Posterior vena cava (tissue), 2 donors: ENCODE measurements around the gene PSMG3. TPM values are rescaled to one million over a fixed set of nuclear protein-coding genes. Genes with fewer than 3 reads are reported as not detected.

Experiments
- DNase-seq: peaks from one replicate; pipeline ENCODE4 v3.0.0-alpha.2; 2020; ENCODE audit warnings: low spot score
- intact Hi-C, 2 donors: fragments of 100-400 bp; cut with DNase I; formaldehyde crosslinking; loops; one replicate each; pipeline versions ENCODE4 v1.14.1 to v1.14.2; 2022 to 2023
- long read RNA-seq, 2 donors: library from polyadenylated mRNA; unstranded; transcript quantifications; one replicate each; pipeline ENCODE4 v2.0.0, GENCODE V29; 2020 to 2021
- total RNA-seq, 2 donors: library from RNA; stranded (reverse); fragmentation: NEBNext Ultra II Directional; extraction: Animal tissue kit (Norgen Biotek cat#: 25700); gene quantifications; one replicate each; pipeline ENCODE4 v1.2.1, GENCODE V29; 2021
- donor health status: DM: yes; HTN: yes; CAD: no.
- donor health status: DM: yes; HTN: yes; CAD: no.

PSMG3 gene, protein sequence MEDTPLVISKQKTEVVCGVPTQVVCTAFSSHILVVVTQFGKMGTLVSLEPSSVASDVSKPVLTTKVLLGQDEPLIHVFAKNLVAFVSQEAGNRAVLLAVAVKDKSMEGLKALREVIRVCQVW
- total RNA-seq, result 10 to 100 TPM; 13.9 to 19.0 TPM
- long read RNA-seq, donor 1, partial matches to known transcripts, result 0 of 7 reads
- long read RNA-seq, donor 1, other reads (novel, unspliced or antisense), result 1 of 7 reads
- long read RNA-seq, donor 2, partial matches to known transcripts, result 2 of 10 reads
- long read RNA-seq, donor 2, other reads (novel, unspliced or antisense), result 0 of 10 reads

DNA sequence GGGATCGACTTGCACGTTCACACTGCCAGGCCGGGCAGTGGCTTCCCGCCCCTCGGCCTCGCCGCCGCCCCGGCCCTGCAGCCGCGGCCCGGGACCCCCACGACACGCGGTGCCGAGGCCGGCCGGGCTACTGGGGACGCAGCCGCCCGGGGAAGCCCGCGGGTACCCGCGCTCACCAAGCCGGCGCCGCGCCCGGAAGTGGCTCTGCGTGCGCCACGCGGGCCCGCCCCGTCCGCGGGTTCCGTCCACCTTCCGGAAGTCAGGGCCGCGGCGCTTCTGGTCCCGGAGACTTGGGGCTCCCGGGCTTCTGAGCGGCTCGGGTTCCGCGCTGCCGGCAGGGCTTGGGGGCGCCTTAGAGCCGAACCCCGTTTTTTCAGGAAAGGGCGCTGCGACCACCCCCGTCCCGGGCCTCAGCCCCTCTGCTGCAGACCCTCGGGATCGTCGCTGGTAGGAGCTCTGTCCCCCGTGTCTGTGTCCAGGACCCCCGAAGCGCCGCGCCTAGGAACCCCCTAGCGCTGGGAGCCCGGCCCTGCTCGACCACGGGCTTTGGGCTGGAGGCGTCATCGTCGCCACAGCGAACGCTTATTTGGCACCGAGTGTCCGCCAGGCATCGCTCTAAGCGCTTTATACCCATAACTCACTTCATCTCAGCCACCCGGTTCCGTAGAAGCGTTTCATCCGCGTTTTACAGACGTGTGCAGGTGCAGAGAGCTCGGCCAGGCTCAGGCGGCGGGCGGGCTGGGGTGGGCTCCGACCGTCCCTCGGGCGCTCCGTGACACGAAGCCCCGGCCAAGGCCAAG, at the start of gene PSMG3:
PSMG3 (minus strand) TSS at position 200 of the 800 bp plus-strand sequence. CDS start 693 bp downstream, outside the sequence.
- peak; percentile 98 for DNase-seq
- intact Hi-C loops, result loop anchor here in 1 of 2 donors (10.0 kb wide), 1 partner anchor 785 kb away; the partner anchor contains the start of gene EIF3B

DNA sequence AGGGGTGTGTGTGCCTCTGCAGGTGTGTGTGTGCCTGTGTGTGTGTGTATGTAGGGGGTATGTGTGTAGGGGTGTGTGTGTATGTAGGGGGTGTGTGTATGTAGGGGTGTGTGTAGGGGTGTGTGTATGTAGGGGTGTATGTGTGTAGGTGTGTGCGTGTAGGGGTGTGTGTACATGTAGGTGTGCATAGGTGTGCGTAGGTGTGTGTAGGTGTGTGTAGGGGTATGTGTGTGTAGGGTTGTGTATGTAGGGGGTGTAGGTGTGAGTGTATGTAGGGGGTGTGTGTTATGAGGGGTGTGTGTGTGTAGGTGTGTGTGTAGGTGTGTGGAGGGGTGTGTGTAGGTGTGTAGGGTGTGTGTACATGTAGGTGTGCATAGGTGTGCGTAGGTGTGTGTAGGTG, 48.6 kb upstream of the PSMG3 start:
- intact Hi-C loops, result no loop called here

DNA sequence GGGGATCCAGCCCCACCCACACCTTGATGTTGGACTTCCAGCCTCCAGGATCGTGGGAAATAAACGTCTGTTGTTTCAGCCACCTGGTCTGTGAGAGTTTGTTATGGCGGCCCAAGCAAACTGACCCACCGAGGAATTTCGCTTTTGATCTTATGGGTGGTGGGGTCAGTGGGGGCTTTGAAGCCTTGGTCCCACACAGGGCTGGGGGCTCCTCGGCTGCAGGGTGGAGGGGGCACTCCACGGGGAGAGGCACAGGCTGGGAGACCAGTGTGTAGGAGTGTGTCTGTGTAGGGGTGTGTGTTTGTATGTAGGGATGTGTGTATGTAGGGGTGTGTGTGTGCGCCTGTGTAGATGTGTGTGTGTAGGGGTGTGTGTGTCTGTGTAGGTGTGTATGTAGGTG, 48.1 kb upstream of the PSMG3 start:
- DNase-seq, result no peak
- intact Hi-C loops, result no loop called here

More for the DNA sequence above, 48.6 kb upstream of the PSMG3 start:
- DNase-seq, result no peak

DNA sequence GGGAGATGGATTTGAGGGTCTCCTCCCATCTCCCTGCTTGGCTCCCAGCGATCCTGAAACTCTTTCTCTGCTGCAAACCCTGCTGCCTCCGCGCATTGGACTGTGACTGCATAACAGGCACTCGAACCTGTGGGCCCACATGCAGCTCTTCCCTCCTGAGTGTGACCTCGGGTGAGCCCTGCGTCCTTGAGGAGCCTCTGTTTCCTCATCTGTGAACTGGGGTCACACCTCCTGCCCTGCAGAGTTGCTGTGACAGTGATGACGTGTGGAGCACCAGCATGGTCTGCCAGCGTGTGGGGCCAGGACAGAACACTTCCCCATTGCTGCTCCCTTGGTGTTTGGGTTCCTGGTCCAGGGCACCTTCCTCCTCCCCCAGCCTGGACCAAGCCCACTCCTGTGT, 46.9 kb upstream of the PSMG3 start:
- intact Hi-C loops, result no loop called here
- DNase-seq, result no peak

DNA sequence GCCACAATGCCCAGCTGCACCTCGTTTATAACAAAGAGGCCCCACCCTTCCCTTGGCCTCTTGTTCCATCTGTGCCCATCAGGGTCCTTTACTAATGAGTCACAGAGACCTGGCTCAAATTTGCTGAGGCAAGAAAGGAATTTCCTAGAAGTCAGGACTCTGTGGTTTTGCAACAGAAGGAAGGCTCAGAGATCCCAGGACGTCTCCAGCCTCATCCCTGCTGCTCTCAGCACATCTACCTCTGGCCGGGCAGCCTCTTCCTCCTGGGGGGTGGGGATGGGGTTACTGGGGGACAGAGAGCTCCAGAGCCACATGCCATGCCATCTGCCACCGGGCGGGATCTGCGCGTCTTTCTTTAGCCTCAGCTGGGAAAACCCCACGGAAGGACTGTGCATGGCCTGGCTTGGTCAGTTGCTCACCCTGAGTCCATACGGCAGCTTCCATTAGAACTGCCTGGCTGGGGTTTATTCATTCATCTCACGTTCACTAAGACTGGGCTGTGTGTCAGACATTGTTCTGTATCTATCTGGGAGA, 41.9 kb upstream of the PSMG3 start:
- DNase-seq, result no peak
- intact Hi-C loops, result no loop called here

DNA sequence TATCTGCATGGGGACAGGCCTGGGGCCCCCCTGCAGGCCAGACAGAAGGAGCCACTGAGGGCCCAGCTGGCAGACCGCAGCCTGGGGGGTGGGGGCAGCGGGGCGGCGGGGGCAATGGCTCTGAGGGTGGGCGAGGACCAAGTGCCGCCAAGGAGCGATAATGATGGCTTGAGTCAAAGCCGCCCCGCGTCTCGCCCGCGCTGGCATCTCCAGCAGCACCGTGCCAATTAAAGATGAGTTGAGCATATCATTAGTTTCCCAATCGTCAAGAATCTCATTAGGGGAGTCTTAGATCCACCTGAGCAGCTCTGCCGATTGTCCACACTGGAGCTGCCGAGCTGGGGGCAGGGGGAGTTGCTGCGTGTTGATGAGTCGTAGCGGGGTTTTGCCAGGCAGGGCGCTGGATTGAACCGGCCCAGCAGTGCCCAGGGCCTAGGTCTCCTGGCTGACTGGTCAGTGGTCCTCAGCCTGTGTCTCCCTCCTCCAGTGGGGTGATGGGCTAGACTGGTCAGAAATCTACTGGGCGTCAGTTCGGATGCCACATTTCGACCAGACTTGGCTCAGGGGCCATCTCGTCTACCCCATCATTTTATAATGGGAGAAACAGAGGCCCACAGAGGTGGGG, 41.0 kb upstream of the PSMG3 start:
- intact Hi-C loops, result no loop called here
- DNase-seq, result no peak

DNA sequence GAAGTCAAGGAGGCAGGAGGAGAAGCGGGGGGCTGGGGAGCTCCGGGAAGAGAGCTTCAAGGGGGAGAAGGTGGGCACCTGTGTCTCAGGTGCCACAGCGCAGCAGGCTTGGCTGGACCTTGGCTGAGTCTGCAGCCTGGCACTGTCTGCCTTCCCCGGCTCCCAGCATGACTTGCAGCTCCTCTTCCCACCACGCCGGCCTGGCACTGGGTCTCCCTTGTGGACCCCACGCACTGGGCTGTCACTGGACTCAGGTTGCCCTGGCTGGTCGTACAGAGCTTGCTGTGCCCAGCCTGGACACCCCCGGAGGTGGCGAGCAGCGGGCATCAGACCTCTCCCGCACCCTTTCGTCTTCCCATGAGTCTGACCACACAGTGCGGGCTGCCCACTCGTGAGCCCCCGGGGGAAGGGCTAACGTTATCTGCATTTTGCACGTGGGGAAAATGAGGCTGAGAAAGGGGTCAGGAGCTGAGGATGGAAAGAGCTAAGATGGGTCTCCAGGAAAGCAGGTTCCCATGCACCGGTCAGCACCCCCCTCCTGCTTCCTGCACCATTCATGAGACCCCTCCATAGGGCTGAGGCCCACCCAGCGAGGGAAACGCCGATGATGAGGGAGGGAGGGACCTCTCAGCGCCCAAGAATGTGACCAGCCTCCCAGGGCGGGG, 40.3 kb upstream of the PSMG3 start:
- intact Hi-C loops, result no loop called here
- no peak for DNase-seq

DNA sequence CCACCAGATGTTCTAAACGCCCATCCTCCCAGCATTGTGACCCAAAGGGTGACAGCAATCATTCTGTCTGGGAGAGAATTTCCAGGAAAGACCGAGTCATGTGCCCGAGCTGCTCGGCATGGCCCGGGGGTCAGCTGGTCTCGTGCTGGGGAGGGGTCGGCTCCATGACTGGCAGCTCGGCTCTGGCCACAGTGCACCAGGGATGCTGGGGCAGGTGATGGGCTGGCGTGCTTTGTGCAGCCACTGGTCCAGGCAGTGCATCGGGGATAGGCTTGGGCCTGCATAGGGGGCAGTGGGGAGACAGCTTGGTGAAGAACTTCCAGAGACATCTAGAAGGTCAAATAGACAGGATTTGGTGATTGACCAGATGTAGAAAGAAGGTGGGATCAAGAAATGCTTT, 39.2 kb upstream of the PSMG3 start:
- no peak for DNase-seq
- intact Hi-C loops, result loop anchor here in 1 of 2 donors (1.0 kb wide), 1 partner anchor 35 kb away; no protein-coding TSS in a partner anchor

DNA sequence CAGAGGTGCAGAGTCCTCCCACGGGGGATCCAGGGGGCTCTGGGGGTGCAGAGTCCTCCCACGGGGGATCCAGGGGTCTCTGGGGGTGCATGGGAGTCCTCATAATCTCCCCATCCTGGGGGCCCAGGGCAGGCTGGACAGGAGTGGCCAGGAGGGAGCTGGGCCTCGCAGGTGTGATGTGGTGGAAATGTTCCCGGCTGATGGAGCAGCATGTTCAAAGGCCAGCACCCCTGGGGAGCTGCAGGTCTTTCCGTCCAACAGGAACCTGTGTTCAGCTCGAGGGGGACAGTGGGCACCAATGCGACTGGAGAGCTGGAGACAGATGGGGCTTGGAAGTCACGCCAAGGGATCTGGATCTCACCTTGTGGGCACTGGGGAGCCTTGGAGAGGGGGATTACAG, 38.5 kb upstream of the PSMG3 start:
- intact Hi-C loops, result no loop called here
- no peak for DNase-seq

DNA sequence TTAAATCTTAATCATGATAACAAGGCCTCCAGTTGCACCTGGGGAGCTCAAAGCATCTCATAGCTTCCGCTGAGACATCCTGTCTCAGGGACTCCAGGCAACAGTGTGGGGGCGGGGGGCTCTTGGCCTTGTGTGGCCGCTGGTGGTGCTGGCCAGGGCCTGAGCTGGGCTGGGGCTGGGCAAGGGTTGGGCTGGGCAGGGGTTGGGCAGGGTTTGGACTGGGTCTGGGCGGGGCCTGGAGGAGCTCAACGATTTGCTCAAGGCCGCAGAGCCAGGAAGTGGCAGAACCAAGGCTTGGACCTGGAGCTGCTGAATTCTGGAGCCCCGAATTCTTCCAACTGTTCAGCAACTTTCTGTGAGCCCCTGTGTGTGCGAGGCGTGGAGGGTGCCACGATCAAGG, 37.9 kb upstream of the PSMG3 start:
- intact Hi-C loops, result no loop called here
- DNase-seq, result no peak

DNA sequence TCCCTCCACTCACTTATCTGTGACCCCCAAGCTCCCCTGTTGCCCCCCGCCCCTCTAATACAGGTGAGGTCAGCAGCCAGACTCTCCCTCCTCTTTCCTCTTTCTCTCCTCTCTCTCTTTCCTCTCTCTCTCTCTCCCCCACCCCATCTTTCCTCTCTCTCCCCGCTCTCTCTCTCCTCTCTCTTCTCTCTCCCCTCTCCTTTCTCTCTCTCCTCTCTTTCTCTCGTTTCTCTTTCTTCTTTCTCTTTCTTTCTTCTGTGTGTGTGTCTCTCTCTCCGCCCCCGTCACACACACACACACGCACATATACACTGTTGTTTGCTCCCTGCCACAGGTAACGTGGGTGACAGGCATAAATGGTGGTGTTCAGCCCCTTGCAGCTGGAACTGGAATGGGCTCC, 37.2 kb upstream of the PSMG3 start:
- intact Hi-C loops, result no loop called here

DNA sequence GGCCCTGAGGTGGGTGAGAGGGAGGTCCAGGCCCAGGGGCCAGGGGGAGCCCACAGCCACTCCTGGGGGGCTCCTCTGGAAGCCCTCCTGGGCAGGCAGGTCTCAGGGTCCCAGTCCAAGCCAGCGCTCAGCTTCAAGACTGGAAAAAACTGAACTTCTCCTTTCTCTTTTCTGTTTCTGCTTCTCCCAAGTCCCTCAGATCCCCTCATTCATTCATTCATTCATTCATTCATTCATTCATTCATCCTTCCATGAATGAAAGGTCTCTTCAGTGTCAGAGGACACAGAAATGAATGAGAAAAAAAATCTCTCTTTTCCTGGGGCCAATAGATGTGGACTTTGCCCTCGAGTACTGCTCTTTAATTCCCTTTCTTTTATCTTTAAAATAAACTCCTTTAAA, 34.6 kb upstream of the PSMG3 start:
- DNase-seq, result no peak
- intact Hi-C loops, result no loop called here

More for the DNA sequence above, 37.2 kb upstream of the PSMG3 start:
- DNase-seq, result no peak

DNA sequence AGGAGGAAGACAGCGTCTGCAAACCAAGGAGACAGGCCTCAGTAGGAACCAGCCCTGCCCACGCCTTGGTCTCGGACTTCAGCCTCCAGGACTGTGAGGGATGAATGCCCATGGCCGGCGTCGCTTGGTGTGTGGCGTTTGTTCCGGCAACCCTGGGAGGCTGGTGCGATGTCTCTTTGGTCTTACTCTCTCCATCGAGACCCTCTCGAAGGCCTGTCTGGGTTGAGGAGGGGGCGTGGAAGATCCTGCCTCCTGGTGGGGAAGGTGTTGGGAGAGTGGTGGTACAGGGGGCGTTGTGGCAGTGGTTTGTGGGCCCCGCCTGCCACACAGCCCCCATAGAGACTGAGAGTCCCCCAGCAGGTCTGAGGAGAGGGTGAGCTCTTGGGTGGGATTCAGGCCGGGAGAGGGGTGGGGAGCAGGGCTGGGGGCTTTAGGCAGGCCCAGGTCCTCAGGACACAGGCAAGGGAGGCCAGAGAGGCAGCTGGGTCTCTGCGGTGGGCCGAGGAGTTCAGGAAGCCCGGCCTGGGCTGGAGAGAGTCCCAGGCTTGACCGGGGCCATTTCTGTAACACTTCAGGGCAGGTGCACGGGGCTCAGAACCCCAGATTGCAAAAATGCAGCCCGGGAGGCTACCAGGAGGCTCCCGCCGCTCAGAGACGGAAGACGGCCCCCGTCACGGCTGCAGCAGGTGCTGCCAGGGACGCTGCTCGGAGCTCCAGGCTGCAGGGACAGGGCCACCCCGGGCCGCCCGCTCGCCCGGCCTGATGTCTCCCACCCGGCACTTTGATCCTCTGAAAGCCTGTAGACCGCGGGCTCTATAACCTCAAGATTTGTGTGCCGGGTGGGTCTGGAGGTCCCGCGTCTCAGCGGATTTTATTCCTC, 33.8 kb upstream of the PSMG3 start:
- intact Hi-C loops, result no loop called here
- no peak for DNase-seq

DNA sequence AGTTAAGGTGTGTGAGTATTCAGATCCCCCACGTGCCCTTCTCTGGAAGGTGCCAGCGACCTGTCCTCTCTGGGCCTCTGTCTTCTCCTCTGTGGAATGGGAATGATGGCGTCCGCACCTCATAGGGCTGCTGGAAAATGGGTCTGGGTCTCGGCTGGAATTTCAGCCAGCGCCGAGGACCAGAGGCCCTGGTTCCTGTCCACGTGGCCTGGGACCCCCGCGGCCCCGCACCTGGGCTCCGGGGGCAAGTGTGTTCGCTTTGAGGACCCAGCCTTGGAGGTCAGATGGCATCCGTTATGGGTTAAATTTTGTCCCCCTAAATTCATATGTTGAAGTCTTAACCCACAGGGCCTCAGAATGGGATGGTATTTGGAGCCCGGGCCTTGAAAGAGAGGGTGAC, 32.6 kb upstream of the PSMG3 start:
- intact Hi-C loops, result no loop called here
- no peak for DNase-seq

DNA sequence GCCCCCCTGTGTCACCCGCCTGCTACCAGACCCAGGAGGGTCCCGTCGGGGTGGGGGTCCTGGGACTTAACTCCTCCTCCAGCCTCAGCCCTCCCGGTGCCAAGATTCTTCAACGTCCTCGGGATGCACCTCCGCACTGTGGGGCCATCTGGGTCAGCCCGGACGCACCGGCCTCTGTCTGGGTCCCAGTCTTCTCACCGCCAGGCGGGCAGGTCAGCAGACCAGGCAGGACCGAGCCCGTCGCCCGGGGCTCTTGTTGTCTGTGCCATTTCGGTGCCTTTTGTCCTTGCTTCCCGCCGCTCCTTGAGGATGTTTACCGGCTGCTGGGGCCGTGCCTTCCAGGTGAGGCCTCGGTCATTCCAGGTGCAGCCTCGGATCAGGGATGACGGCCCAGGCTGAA, 32.1 kb upstream of the PSMG3 start:
- intact Hi-C loops, result no loop called here
- DNase-seq, result no peak

DNA sequence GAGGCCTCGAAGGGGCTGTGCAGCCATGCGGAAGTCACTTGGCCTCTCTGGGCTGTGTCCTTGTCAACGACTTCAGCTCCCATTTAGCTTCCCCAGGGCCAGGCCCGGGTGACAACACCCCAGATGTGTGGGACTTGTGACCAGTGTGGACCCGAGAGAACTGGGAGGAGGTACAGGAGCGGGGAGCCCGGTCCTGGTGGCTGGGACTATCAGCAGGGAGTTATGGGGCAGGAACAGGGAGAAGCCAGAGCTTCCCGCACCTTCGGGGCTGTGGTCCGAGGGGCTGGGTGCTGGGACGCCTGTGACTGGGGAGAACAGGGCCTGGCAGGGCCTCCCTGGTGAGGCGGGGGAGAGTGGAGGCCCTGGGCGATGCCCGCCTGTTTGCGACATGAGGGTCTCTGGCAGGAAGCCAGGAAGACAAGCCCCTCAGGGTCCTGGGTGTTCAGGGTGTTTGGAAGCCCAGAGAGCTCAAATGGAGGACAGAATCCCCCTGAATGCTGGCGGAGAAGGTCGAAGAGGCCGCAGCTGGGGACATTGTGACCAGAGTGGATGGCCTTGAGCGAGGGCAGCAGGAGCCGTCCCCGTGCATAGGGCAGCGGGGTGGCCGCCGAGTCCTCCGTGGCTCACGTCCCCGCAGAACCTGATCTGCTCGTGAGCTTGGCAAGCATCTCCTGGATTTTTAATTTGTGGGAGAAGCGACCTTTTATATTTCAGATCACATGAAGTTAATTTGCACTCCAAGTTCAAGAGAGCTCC, 30.0 kb upstream of the PSMG3 start:
- intact Hi-C loops, result no loop called here
- no peak for DNase-seq

DNA sequence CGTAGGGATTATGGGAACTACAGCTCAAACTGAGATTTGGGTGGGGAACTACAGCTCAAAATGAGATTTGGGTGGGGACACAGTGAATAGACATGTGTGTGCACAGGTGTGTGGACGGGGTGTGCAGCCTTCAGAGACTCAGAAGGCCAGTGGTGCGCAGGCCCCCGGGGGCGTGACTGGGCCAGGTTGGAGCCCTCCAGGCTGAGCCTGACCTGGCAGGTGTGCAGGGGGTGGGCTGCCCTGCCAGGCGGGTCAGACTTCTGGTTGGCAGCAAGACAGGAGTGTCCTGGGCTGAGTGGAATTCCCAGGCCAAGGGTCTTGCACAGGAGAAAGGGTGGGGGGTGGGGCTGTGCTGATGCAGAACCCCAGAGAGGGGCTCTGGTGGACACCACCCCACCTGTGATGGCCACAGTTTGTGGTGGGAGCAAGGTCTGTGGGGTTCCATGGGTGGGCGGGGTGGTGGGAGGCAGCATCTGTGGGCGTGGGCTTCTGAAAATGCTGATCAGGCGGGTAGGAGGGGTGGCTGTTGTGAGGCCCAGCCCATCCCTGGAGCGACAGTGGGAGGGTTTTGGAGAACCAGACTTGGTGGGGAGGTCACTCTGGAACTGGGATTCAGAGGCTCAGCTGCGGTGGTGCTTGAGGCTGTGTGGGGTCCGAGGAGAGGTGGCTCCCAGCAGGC, 29.3 kb upstream of the PSMG3 start:
- intact Hi-C loops, result no loop called here
- DNase-seq, result no peak
